NCI-H748 (cell line): ENCODE measurements around the gene BAG5.
"Not testable (repeated sequence)": the region's sequence is repeated elsewhere in the genome, so short reads cannot be mapped to it uniquely, and the experiment has no call there.

Source experiments
- DNase-seq: peaks from one replicate; lab custom pipeline; 2025; ENCODE audit not compliant: unreplicated experiment; lab: John Stamatoyannopoulos, UW

BAG5 gene, protein sequence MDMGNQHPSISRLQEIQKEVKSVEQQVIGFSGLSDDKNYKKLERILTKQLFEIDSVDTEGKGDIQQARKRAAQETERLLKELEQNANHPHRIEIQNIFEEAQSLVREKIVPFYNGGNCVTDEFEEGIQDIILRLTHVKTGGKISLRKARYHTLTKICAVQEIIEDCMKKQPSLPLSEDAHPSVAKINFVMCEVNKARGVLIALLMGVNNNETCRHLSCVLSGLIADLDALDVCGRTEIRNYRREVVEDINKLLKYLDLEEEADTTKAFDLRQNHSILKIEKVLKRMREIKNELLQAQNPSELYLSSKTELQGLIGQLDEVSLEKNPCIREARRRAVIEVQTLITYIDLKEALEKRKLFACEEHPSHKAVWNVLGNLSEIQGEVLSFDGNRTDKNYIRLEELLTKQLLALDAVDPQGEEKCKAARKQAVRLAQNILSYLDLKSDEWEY

GRCh38 chr14:103562429-103563225 lies at the start of gene BAG5, which contains the start of gene COA8:
Gene BAG5 (minus strand): TSS chr14:103562657. CDS start chr14:103561164, 1,493 bp downstream.
Gene COA8 (plus strand): TSS chr14:103562960. CDS start chr14:103563002, 42 bp downstream.
- peak; percentile 97 for DNase-seq

DNA sequence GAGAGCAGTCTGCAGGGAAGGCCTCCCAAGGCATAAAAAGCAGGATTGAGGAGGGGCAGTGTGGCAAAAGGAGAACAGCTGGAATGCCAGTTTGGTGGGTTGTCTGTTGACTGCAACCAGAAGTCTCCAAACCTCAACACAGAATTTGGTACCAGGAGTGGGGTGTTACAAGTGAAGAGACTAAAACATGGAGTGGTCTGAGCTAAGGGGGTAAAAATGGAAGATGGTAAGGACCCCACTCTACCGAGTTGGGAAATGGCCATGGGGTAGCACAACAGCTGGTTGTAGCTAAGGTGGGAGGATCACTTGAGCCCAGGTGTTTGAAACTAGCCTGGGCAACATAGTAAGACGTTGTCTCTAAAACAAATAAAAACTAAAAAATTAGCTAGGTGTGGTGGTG lies 48.8 kb upstream of the BAG5 start:
- DNase-seq: no peak

DNA sequence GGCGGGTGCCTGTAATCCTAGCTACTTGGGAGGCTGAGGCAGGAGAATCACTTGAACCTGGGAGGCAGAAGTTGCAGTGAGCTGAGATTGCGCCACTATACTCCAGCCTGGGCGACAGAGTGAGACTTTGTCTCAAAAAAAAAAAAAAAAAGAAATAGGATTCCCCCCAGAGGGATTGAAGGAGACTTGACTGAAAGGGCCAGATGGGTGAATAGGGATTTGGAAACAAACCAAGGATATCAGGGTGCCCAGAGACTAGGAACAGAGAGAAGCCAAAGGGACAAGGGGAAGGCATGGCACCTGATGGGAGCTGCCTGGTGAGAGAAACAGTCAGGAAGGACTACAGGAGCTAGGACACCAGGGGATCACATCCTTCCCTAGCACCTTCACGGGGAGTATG lies 46.6 kb upstream of the BAG5 start:
- not testable (repeated sequence) for DNase-seq

DNA sequence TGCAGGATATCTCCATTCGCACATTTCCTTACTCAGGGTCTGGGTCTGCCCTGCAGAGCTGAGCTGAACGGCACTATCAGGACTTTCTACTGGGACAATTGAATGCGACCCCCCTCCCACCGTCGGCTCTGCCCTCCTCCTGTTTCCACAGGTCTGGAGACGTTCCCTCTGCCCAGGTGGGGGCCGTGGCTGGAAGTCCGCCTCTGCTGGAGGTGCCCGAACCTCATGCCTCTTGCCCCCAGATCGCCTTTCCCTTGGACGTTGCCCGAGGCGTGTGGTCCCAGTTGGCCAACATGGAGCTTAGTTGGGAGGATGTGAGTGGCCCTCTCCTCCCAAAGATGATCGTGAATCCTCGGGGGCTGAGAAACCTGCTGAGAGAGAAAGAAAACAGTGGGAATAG lies 45.4 kb upstream of the BAG5 start:
- DNase-seq: no peak

DNA sequence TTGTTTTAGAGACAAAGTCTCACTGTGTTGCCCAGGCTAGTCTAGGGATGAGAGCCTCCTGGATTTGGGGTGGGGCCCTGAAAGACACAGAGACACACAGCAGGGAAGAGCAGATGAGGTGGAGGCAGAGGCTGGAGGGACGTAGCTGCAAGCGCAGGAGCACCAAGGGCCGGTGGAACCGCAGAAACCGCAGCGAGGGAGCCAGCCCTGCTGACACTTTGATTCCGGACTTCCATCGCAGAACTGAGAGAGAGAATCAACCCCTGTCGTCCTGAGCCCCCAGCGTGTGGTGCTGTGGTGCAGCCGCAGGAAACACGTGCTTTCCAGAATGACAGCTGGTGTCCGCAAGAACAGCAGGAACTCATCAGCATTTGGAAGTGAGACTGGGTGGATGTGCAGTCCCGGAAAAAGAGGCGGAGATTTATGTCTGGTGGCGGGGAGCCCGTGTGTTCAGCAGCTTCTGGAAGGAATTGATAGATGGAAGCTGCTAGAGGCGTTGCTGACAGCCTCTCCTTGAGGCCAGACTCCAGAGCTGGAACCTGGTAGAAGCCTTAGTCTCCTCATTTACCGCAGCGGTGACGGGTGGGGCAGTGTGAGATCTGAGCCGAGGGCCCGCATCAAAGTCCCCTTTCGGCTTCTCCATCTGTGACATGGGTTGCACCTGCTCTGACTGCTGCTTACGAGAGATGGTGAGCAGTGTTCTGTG lies 44.7 kb upstream of the BAG5 start:
- DNase-seq: peak; percentile 90

DNA sequence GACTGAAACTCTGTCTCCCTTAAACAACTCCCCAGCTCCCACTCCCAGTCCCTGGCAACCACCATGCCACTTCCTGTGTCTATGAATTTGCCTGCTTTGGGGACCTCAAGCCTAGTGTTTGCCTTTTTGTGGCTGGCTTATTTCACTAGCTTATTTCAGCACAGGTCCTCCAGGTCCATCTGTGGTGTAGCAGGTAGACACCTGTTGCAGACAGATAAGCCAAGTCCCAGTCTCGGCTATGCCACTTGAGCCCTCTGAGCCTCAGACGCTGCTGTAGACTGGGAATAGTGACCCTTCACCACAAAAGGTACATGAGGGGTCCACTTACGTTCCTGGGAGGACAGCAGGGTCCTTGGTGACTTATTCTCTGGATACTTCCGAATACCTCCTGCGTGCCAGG lies 42.2 kb upstream of the BAG5 start:
- no peak for DNase-seq

DNA sequence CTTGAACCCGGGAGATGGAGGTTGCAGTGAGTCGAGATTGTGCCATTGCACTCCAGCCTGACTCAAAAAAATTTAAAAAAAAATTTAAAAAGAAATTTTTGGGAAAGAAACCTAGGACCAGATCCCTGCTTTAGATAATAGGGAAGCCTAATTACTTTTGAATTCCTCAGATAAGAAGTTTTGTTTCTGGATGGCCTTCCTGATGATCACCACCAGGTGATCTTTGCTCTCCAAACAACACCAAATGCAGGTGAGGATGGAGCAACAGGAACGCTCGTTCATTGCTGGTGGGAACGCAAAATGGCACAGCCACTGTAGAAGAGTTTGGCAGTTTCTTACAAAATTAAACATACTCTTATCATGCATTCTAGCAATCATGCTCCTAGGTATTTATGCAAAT lies 38.0 kb upstream of the BAG5 start:
- no peak for DNase-seq

DNA sequence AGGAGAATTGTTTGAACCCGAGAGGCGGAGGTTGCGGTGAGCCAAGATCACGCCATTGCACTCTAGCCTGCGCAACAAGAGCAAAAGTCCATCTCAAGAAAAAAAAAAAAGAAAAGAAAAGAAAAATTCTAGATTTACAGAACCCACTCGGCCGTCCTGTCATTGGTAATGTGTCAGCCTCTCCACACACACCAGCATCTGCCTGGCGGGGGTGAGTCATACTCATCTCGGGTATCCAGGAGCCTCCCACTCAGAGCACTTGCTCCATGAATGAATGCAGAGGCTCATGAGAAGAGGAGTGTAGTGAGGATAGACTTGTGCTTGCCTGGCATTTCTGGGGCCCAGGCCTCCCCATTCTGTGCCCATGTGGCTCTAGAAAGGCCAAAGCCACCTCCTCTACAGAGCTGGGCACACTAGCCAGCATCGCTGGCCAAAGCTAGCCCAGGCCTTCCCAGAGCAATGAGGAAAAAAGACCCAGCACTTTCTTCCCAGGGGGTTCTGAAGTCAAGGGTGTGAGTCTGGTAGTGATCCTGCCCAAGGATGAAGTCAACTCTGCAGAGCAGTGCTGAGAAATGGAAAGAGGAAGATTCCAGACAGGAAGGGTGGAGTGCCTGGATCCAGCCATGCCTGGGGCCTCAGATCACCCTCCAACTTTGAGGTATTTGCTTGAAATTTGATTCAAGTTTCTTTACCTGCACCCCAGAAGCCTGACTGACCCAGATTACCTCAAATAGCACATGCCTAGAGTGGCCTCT lies 35.3 kb upstream of the BAG5 start:
- DNase-seq: no peak

- peak; percentile 38 for DNase-seq
These were observed 31.8 kb upstream of the BAG5 start for GRCh38 chr14:103594265-103594664.

DNA sequence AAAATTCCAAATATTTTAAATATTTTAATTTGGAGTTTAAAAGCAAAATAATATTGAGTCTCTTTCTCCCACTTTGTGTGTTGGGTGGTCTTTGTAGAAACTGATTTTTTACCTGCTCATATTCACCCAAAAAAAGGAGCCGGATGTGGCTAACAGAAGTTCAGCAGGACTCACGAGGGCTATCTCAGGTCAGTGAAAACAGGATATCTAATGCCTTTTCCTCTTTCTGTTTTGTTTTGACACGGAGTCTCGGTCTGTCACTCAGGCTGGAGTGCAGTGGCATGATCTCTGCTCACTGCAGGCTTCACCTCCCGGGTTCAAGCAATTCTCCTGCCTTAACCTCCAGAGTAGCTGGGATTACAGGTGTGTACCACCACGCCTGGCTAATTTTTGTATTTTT lies 31.1 kb upstream of the BAG5 start:
- DNase-seq: no peak

DNA sequence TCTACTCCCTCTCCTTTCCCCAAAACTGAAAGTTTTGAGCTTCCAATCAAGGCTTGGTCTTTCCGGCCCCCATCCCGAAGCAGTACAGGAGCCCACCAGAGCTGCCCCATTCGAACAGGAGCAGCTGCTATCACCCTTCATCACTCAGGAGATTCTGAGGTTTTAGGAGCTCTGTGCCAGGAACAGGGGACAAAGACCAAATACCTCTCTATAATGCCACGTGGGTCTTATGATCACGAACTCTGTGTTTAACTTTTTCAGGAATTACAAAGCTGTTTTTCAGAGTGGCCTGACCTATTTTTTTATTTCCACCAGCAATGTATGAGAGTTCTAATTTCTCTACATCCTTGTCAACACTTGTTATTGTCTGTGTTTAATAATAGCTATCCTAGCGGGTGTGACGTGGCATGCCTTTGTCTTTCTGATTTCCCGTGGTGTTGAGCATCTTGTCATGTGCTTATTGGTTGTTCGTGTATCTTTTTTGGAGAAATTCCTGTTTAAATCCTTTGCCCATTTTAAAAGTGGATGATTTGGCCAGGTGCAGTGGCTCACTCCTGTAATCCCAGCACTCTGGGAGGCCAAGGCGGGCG lies 22.0 kb upstream of the BAG5 start:
- no peak for DNase-seq

- no peak for DNase-seq
These were observed 19.7 kb upstream of the BAG5 start for GRCh38 chr14:103581954-103582703.

DNA sequence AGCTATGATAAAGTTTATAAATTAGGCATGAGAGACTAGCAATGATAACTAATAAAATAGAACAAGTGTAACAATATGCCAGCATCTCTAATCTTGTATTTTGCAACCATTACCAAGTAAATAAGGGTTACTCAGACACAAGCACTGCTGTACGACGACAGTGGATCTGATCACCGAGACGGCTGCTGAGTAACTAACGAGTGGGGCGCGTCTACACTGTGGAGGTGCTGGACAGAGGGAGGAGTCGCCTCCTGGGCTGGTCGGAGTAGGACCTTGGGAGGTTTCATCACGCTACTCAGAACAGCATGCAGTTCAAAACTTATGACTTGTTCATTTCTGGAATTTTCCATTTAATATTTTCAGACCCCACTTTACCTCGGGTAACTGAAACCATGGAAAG lies 18.7 kb upstream of the BAG5 start:
- no peak for DNase-seq

DNA sequence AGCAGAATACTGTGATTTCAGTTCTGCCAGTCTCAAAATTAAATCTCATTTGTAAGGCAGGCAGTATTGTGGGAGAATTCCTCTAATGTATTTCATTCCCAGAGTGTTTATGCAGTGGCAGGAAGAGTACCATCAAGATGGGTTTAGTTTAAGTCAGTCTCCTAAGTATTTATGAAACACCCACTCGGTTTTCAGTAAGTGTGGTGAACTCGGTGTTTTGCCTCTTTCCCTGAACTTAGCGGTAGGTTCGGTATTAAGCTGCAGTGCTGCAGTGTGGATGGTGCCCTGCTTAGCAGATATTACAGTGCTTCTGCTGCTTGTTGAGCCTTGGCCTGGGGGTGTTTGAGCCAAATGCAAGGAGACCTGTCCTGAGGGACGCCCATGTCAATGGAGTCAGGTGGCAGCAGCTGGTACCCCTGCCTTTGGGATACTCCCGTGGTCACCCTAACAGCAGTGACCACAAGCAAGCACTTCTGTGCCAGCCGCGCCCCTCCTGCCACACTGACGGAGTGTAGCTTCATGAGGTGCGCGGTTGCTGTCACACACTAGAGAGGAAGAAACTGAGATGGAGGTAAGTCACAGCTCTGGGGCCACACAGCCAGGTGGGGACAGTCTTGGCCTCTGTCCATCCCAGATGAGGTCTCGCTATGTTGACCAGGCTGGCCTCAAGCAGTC lies 16.1 kb upstream of the BAG5 start:
- DNase-seq: no peak

DNA sequence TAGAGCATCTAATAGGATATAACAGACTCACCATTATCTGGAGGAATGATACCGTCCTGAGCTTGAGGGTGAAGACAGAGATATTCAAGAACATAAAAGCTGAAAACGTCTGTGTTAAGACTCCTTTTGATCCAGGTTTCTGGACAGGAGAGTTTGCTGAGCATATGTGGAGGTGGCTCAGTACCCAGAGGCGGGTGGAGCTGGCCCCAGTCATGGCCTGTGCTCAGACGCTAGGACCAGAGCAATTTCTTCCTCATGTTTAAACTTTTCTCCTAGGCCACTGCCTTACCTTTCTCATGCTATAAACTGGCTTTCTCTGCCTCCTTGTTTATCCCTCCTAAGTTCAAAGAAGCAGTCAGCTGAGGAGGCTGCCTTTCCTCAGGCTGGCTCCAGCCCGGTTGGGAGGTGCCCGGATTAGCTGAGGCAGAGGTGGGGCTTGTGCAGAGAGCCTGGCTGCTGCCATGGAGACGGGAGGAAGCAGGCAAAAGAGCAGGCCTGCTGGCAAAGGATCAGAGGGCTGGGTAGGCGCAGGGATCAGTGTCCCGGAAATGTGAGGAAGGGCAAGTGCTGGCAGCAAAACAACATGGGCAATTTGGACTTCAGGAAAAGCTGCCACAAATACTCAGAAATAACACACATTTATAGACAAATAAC lies 14.0 kb upstream of the BAG5 start:
- DNase-seq: no peak

DNA sequence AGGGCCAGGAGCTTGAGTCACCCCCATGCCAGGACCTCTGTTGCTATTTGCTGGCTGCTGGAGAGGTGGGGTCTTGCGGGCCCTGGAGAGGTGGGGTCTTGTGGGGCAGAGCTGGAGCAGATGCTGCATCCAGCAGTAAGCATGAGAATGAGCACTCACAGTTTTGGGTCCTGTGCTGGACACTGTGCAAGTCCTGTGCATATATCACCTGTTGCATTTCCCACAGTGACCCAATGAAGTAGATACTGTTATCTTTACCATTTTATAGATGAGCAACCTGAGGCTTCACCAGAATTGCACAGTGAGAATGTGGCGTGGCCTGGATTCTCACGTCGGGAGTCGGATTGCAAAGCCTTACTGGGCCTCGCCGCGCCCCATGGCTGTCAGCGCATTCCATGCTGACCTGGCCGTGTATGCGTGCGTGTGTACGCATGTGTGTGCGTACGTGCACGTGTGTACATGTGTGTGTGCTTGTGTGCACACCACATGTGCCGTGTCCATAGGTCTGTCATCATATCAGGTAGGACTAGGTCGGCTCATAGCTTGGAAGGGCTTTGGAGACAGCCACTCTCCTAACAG lies 12.3 kb upstream of the BAG5 start:
- DNase-seq: no peak

- DNase-seq: no peak
These were observed 11.6 kb upstream of the BAG5 start for GRCh38 chr14:103574104-103574503.

DNA sequence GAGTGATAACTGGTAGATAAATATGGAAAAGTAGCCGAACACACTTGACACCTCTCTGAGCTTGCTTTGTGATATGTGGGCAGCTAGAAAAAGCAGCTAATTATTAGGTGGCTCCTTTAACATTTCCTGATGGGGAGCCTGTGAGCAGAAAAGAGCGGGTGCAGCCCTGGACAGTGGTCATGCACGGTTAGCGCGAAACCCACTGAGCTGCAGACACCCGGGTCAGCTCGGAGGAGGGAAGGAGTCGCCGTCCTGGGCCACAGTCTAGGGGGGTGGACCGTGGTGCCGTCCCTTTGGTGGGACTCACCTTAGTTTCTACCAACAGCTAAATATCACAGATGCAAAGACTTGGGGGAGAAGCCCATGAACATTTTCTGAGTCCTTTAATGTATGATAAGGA lies 7.0 kb upstream of the BAG5 start:
- no peak for DNase-seq
